Thyroid gland (tissue), 4 donors: ENCODE data around the gene CELF5. TPM values are rescaled to one million over a fixed set of nuclear protein-coding genes. Genes with fewer than 3 reads are reported as not detected.
"Not testable (repeated sequence)": the region's sequence is repeated elsewhere in the genome, so short reads cannot be mapped to it uniquely, and the experiment has no call there.

Experiments used
- DNase-seq, 2 donors: peaks; one replicate each; pipeline ENCODE4 v3.0.0-alpha.2; 2019
- H3K27ac ChIP-seq, 3 donors: fragments of 200-600 bp; sonication (generic); 1 replicate in 2 of 3; 2 replicates in 1 of 3; pipeline ENCODE4 v1.5.1; 2016 to 2019; ENCODE audit warnings: mild to moderate bottlenecking in 1 of 3, moderate library complexity in 1 of 3
- H3K27me3 ChIP-seq: fragments of 200-600 bp; sonication (generic); one replicate; pipeline ENCODE4 v1.5.1; 2019
- H3K36me3 ChIP-seq, 2 donors: fragments of 200-600 bp; sonication (generic); one replicate each; pipeline ENCODE4 v1.5.1; 2016 to 2019
- H3K4me1 ChIP-seq, 2 donors: fragments of 200-600 bp; sonication (generic); one replicate each; pipeline ENCODE4 v1.5.1; 2017 to 2019
- H3K4me3 ChIP-seq, 3 donors: fragments of 200-600 bp; sonication (generic); replicated peaks in 1 of 3; 1 replicate in 2 of 3; 2 replicates in 1 of 3; pipeline ENCODE4 v1.5.1; 2016; ENCODE audit warnings: mild to moderate bottlenecking in 1 of 3
- H3K9me3 ChIP-seq: fragments of 200-600 bp; sonication (generic); one replicate; pipeline ENCODE4 v1.5.1; 2017
- CTCF ChIP-seq, 6 experiments: fragments of 200-600 bp in 3 of 6; fragments of 450-650 bp in 3 of 6; sonication (generic) in 3 of 6; IDR thresholded peaks; one replicate each; pipeline ENCODE4 v1.5.1; 2016 to 2019; ENCODE audit warnings: antibody characterized with exemption in 6 of 6, mild to moderate bottlenecking in 2 of 6, inconsistent platforms in 1 of 6, moderate library complexity in 1 of 6
- POLR2A ChIP-seq, 2 donors: fragments of 450-650 bp; IDR thresholded peaks; one replicate each; pipeline ENCODE4 v1.6.1; 2017; ENCODE audit warnings: antibody characterized with exemption in 2 of 2, mild to moderate bottlenecking in 2 of 2, moderate library complexity in 1 of 2
- WGBS, 2 donors: methylation state at CpG; one replicate each; pipeline ENCODE4 v1.1.5; 2017; 5-methylcytosine and 5-hydroxymethylcytosine counted together
- intact Hi-C: fragments of 100-400 bp; cut with DNase I; formaldehyde crosslinking; loops from one replicate; pipeline ENCODE4 v1.15.1; 2023
- total RNA-seq, 4 donors: library from RNA; depleted of rRNA; stranded (reverse); fragments of >200 nt; gene quantifications; one replicate each; pipeline ENCODE4 v1.2.3, GENCODE V29; 2016

Gene CELF5
- total RNA-seq, 4 donors from 2014 or later, result not detected

- 94 to 100% methylated on average over 4 to 12 of the region's 14 CpGs for WGBS, 2 donors
- intact Hi-C loops, result no loop called here
- no peaks in the 10 kb centered on the region for H3K4me1 ChIP-seq
- no peak overlapping the region for H3K27ac ChIP-seq
- H3K36me3 ChIP-seq, result peaks cover 18 to 23% of the 10 kb centered on the region in 2 donors
- DNase-seq, result no peak
- no peak overlapping the region for H3K4me3 ChIP-seq
- TF ChIP-seq POLR2A (IDR thresholded peaks at IDR 0.05), result no peak
- TF ChIP-seq CTCF (IDR thresholded peaks at IDR 0.05), result no peak
- H3K27me3 ChIP-seq, result no peaks in the 10 kb centered on the region
- H3K9me3 ChIP-seq, result no peaks in the 10 kb centered on the region
Observed at GRCh38 chr19:3201911-3202310, 22.6 kb upstream of the CELF5 start.

- TF ChIP-seq POLR2A (IDR thresholded peaks at IDR 0.05) (no peak), CTCF (IDR thresholded peaks at IDR 0.05) (no peak)
- no peak for DNase-seq
- Histone ChIP-seq H3K9me3 (no peaks in the 10 kb centered on the region), H3K27ac (no peak overlapping the region), H3K36me3 (peaks cover 22 to 27% of the 10 kb centered on the region in 2 donors), H3K4me1 (no peaks in the 10 kb centered on the region), H3K4me3 (no peak overlapping the region), H3K27me3 (no peaks in the 10 kb centered on the region)
- WGBS, 2 donors, result 90 to 91% methylated on average over 12 of the region's 12 CpGs
- intact Hi-C loops, result no loop called here
Observed at GRCh38 chr19:3202346-3202745, 22.1 kb upstream of the CELF5 start.

- H3K4me1 ChIP-seq, intact Hi-C loops, DNase-seq, H3K27ac ChIP-seq, H3K27me3 ChIP-seq, H3K9me3 ChIP-seq, H3K4me3 ChIP-seq: not testable (repeated sequence)
- WGBS, 2 donors, result 90 to 93% methylated on average over 7 of the region's 7 CpGs
- H3K36me3 ChIP-seq, result peaks cover 28 to 33% of the 10 kb centered on the region in 2 donors
Observed at GRCh38 chr19:3202895-3203294, 21.6 kb upstream of the CELF5 start.

- no peak for DNase-seq
- no peaks in the 10 kb centered on the region for H3K9me3 ChIP-seq
- H3K4me1 ChIP-seq, result no peaks in the 10 kb centered on the region
- 95% methylated on average over 13 to 22 of the region's 43 CpGs for WGBS, 2 donors
- no peak for TF ChIP-seq POLR2A (IDR thresholded peaks at IDR 0.05)
- TF ChIP-seq CTCF (IDR thresholded peaks at IDR 0.05), result no peak
- H3K27ac ChIP-seq, result no peak overlapping the region
- peaks cover 29 to 32% of the 10 kb centered on the region in 2 donors for H3K36me3 ChIP-seq
- no peak overlapping the region for H3K4me3 ChIP-seq
- intact Hi-C loops, result no loop called here
- no peaks in the 10 kb centered on the region for H3K27me3 ChIP-seq
Observed at GRCh38 chr19:3203805-3204645, 20.4 kb upstream of the CELF5 start.

GRCh38 chr19:3204646-3205275 lies 19.7 kb upstream of the CELF5 start:
- DNase-seq, result no peak

More at GRCh38 chr19:3204646-3205275, 19.7 kb upstream of the CELF5 start:
- intact Hi-C loops, result no loop called here
- TF ChIP-seq POLR2A (IDR thresholded peaks at IDR 0.05) (no peak), CTCF (IDR thresholded peaks at IDR 0.05) (no peak)
- Histone ChIP-seq H3K4me3 (no peak overlapping the region), H3K4me1 (no peaks in the 10 kb centered on the region), H3K36me3 (peaks cover 29 to 30% of the 10 kb centered on the region in 2 donors), H3K9me3 (no peaks in the 10 kb centered on the region), H3K27ac (no peak overlapping the region), H3K27me3 (no peaks in the 10 kb centered on the region)
- WGBS, 2 donors, result 97 to 99% methylated on average over 15 to 30 of the region's 35 CpGs
